Mononuclear cell (primary cell): ENCODE results near the gene AUTS2. TPM values are rescaled to one million over a fixed set of nuclear protein-coding genes. Genes with fewer than 3 reads are reported as not detected.

Experiments
- H3K27me3 ChIP-seq: 2 replicates; pipeline ENCODE4 v1.6.0; 2011; ENCODE audit warnings: low read length, control low read depth; ENCODE audit not compliant: insufficient read depth
- H3K4me1 ChIP-seq: 2 replicates; pipeline ENCODE4 v1.5.1; 2011; ENCODE audit warnings: mild to moderate bottlenecking, low read length, control low read depth; ENCODE audit not compliant: insufficient read depth
- H3K4me3 ChIP-seq: 2 replicates; pipeline ENCODE4 v1.5.1; 2011; ENCODE audit warnings: mild to moderate bottlenecking, low read length, moderate library complexity
- H3K9me3 ChIP-seq: 2 replicates; pipeline ENCODE4 v1.5.1; 2011; ENCODE audit warnings: low read depth, mild to moderate bottlenecking, control low read depth, low read length
- total RNA-seq: library from RNA; depleted of rRNA; stranded (reverse); fragments of >200 nt; gene quantifications from one replicate; pipeline ENCODE4 v1.2.3, GENCODE V29; 2012

AUTS2 gene
- total RNA-seq, 1 donor = 16.5 TPM

DNA sequence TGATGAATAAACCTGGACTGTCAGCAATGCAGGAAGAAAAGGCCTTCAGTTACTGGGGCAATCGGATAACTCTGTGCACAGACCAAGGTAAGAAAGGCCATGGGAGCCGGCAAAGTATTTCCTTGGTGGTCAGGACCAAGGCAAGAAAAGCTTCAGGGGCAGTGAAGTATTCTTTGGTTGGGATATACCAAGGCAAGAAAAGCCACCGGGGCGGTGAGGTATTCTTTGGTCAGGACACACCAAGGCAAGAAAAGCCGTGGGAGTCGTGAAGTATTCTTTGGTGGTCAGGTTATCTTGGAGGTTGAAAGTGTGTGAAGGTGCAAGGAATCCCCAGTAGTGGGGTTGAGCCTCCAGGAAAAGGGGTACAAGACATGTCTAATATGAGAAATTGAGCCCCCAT, 1238.7 kb downstream of the AUTS2 start:
- Histone ChIP-seq H3K9me3 (no peaks in the 10 kb centered on the region), H3K4me3 (no peak overlapping the region), H3K27me3 (no peaks in the 10 kb centered on the region), H3K4me1 (no peaks in the 10 kb centered on the region)

- Histone ChIP-seq H3K27me3 (no peaks in the 10 kb centered on the region), H3K4me1 (no peaks in the 10 kb centered on the region), H3K9me3 (no peaks in the 10 kb centered on the region), H3K4me3 (no peak overlapping the region)
These were observed 1239.3 kb downstream of the AUTS2 start for GRCh38 chr7:70837589-70837988.

DNA sequence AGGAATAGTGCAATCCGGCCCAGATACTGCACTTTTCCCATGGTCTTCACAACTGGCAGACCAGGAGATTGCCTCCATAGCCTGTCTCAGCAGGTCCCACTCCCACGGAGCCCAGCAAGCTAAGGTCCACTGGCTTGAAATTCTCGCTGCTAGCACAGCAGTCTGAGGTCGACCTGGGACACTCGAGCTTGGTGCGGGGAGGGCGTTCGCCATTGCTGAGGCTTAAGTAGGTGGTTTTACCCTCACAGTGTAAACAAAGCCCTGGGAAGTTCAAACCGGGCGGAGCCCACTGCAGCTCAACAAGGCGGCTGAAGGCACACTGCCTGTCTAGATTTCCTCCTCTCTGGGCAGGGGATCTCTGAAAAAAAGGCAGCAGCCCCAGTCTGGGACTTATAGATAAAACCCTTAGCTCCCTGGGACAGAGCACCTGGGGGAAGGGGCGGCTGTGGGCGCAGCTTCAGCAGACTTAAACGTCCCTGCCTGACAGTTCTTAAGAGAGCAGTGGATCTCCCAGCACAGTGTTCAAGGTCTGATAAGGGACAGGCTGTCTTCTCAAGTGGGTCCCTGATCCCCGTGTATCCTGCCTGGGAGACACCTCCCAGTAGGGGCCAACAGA, 1240.1 kb downstream of the AUTS2 start:
- Histone ChIP-seq H3K4me1 (no peaks in the 10 kb centered on the region), H3K4me3 (no peak overlapping the region), H3K27me3 (no peaks in the 10 kb centered on the region), H3K9me3 (no peaks in the 10 kb centered on the region)
